NCI-H2107 treated with DMSO at 0.1 percent for 48 hours (cell line): ENCODE results near the gene GNB1.

Source experiments
- DNase-seq: peaks from one replicate; lab custom pipeline; 2025; ENCODE audit not compliant: unreplicated experiment; lab: John Stamatoyannopoulos, UW

The GNB1 gene

GRCh38 chr1:1910651-1911331, 19.9 kb upstream of the GNB1 start:
- DNase-seq, result no peak

- DNase-seq, result no peak
Measured at GRCh38 chr1:1910033-1910465, 19.2 kb upstream of the GNB1 start.

- DNase-seq, result no peak
Measured at GRCh38 chr1:1908506-1908791, 17.6 kb upstream of the GNB1 start.

GRCh38 chr1:1907098-1907736, 16.3 kb upstream of the GNB1 start:
- no peak for DNase-seq

GRCh38 chr1:1906185-1907097, 15.6 kb upstream of the GNB1 start:
- no peak for DNase-seq

GRCh38 chr1:1903224-1903623, 12.3 kb upstream of the GNB1 start:
- no peak for DNase-seq

- DNase-seq, result no peak
Measured at GRCh38 chr1:1901641-1902294, 10.9 kb upstream of the GNB1 start.

GRCh38 chr1:1900883-1901640, 10.2 kb upstream of the GNB1 start:
- no peak for DNase-seq

- no peak for DNase-seq
Measured at GRCh38 chr1:1899967-1900327, 9.1 kb upstream of the GNB1 start.

- DNase-seq, result no peak
Measured at GRCh38 chr1:1899266-1899966, 8.5 kb upstream of the GNB1 start.

GRCh38 chr1:1898246-1898933, 7.5 kb upstream of the GNB1 start:
- DNase-seq, result no peak

- DNase-seq, result no peak
Measured at GRCh38 chr1:1895456-1896336, 4.8 kb upstream of the GNB1 start.

- DNase-seq, result no peak
Measured at GRCh38 chr1:1895060-1895418, 4.2 kb upstream of the GNB1 start.

- DNase-seq, result no peak
Measured at GRCh38 chr1:1894354-1895059, 3.6 kb upstream of the GNB1 start.

- no peak for DNase-seq
Measured at GRCh38 chr1:1893997-1894353, 3.1 kb upstream of the GNB1 start.

GRCh38 chr1:1893291-1893985, 2.6 kb upstream of the GNB1 start:
- DNase-seq, result no peak

GRCh38 chr1:1892763-1893120, 1.9 kb upstream of the GNB1 start:
- DNase-seq, result no peak
